Activated CD4-positive, alpha-beta T cell treated with anti-CD3 and anti-CD28 coated beads, Interleukin-2, Interleukin-6, amounts not matched to agents 100 ng/mL and 50 ng/mL, durations not matched to agents 16 hours and 8 hours (primary cell): ENCODE measurements around the gene KRTAP10-4.
A peak's percentile ranks its signal among the peaks of the same experiment; 100 is the strongest.
"Not testable (repeated sequence)": the region's sequence is repeated elsewhere in the genome, so short reads cannot be mapped to it uniquely, and the experiment has no call there.

Source experiments
- DNase-seq: peaks from one replicate; pipeline ENCODE4 v3.0.0-alpha.2; 2020

The KRTAP10-4 gene

GRCh38 chr21:44534688-44535087 is 38.8 kb upstream of the KRTAP10-4 start:
- DNase-seq: no peak

DNA sequence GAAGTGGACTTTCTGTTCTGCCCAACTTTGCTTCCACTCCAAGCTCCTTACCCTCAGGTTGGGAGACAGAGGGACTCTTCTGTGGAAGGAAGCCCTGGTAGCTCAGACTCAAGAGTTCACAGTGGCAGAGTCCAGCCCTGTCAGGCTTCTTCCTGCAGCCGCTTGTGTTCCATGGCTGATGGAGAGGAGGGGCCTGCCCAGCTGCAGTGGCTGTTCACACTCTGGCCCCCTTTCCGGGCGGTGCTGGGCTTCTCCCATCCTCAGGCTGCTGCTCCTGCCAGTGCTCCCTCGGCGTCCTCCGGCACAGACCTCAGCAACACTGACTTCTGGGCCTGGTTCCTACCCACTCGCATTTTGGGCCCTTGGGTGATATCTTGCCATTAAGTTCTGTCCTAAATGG is 37.6 kb upstream of the KRTAP10-4 start:
- no peak for DNase-seq

GRCh38 chr21:44537930-44538911 is 35.3 kb upstream of the KRTAP10-4 start:
- no peak for DNase-seq

- no peak for DNase-seq
Observed at GRCh38 chr21:44539046-44539445, 34.5 kb upstream of the KRTAP10-4 start.

DNA sequence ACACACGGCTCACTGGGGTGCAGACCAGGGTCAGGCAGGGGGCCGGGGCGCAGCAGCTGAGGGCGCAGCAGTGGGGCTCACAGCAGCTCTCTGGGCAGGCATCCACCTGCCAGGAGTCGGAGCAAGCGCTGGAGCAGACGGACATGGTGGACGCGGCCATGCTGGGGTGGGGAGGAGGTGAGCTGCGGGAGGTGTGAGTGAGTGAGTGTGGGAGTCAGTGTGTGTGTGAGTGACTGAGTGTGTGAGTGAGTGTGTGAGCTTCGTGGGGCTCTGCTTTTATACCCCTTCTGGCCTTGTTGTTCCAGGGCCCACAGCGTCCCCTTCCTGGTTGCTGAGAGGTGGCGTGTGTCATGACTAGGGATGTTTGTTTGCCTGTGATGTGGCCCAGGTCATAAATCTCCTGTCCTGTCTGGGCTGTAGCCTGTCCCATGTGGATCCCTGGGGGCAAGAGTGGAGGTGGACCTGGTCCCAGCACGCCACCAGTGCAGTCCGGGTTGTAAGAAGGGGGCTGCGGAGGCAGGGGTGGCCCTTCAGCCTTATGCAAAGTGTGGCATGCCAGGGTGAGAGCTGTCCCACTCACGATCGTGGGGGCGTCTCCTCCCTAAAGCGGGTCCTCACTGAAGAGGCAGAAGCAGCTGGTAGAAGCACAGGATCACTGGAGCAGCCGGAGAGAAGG is 33.4 kb upstream of the KRTAP10-4 start, which contains the start of gene KRTAP10-1:
TSS of gene KRTAP10-1 (minus strand) at position 205 of the 676 bp plus-strand sequence. CDS start at position 160, 45 bp downstream.
- no peak for DNase-seq

DNA sequence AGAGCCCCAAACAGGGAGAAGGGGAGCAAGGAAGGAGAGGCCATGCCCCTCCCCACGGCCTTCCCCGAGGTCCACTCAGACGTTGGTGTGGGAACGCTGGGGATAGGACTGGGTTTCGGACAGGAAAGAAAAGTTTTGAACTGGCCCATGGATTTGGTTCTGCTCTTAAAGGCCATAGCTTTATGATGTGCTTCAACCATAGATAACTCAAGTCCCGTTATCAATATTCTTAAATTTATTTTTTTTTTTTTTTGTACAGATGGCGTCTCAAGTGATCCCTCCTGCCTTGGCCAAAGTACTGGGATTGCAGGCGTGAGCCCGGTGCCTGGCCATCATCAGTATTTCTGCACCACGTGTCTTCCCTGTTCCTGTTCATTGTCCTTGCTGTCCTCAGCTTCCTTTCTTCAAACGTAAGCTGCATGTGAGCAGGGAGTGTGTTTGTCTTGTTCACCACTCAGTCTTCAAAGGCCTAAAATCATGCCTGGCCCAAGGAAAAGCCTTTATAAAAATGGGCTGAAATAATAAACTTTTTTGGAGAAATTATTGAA is 32.7 kb upstream of the KRTAP10-4 start:
- DNase-seq: no peak

DNA sequence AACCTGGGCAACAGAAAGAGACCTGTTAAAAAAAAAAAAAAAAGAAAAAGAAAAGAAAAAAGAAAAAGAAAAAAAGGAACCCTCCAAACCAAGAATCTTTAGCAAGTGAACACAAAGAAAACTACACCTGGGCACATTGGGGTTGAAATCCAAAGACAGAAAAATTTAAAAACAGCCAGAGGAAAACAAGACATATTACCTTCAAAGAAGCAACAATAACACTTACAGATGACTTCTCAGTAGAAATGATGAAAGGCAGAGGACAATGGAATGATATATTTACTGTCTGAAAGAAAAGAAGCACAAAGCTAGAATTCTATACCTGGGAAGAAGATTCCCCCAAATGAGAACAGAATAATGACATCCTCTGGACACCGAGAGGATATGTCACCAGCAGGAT is 30.8 kb upstream of the KRTAP10-4 start:
- no peak for DNase-seq

DNA sequence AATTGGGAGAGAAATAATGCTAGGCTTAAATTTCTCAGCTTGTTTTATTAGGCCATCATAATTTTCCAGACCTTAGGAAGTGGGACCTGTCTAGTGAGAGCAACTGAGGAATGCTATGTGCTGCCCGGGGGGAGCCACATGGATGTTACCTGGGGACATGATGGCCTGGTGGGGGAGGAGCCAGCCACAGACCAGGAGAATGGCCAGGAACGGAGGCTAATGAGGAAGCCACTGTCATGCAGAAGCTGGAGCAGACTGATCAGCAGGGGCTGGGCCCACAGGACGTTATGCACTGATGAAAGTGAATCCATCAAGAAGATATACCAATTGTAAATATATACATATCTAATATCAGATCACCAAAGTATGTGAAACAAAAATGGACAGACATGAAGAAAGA is 29.0 kb upstream of the KRTAP10-4 start:
- no peak for DNase-seq

GRCh38 chr21:44547656-44548331 is 25.7 kb upstream of the KRTAP10-4 start:
- DNase-seq: peak; percentile 13

GRCh38 chr21:44548381-44548780 is 25.1 kb upstream of the KRTAP10-4 start:
- DNase-seq: no peak

DNA sequence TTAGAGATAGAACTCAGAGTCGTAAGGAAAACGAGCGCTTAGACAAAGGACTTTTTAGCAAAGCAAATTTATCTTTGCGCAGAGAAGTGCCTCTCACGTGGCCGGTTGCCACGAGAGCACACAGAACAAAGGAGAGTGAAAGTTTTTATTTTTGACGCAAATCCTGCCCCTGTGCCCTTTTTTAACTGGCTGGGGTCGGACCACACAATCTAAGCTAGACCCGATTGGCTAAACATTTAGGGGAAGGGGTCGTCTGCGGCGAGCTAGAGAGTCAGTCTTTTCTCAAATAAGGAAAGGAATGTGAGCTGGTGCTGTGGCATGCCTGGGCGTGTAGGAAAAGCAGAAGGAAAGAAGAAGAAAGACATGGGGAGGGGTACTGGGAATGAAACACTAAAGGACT is 24.6 kb upstream of the KRTAP10-4 start:
- no peak for DNase-seq

DNA sequence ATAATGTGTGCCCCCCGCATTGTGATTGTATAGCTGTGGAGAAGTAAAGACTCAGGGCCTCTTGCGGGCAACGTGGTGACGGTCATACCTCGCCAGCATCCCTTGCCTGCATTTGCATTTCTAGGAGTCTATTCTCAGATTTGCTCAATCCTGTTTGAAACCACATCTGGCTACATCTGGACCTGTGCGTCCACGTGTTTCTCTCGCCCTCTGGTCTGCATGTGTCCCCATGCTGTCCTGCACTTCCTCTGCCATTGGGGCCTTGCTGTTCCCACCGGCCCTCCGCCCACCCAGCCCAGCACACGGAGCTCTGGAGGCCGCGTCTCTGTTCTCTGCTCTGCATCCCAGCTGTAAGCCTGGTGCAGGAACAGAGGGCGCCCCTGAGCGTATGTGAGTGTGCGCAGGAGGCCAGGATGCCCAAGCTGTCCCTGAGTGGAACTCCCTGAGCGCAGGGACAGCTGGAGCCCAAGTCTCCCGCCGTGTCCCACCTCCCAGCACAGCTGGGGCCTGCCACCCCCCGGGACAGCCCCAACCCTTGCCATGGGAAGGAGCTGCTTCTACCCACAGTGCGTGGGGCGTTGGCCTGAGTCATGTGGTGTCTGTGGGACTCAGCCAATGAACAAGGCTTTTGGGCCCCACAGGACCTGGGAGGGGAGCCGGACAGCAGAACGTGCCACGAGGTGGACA is 23.9 kb upstream of the KRTAP10-4 start:
- DNase-seq: no peak

- DNase-seq: not testable (repeated sequence)
Observed at GRCh38 chr21:44550285-44550684, 23.2 kb upstream of the KRTAP10-4 start.

- no peak for DNase-seq
Observed at GRCh38 chr21:44550807-44551206, 22.7 kb upstream of the KRTAP10-4 start.

DNA sequence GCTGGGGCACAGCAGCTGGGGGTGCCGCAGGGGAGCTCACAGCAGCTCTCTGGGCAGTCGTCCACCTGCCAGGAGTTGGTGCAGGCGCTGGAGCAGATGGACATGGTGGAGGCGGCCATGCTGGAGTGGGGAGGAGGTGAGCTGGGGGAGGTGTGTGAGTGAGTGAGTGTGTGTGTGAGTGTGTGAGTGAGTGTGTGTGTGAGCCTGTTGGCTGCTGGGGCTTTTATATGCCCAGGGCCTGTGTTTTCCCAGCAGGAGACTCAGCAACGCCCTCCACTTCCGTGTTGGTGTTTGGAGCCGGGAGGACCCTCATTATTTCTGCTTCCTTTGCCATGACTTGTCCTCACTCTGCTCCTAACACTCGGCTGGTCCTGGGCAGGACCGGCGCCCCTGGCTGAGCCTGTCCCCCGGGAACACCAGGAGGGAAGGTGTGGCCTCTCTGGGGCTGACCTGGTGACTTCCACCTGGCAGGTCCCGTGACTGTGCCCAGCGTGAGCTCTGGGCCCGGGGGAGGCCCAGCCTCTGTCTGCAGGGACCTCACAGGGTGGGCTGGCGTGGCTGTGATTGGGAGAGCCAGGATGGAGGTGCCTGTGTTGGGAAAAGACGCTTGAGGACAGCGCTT is 22.1 kb upstream of the KRTAP10-4 start, which contains the start of gene KRTAP10-2:
TSS of gene KRTAP10-2 (minus strand) at position 166 of the 622 bp plus-strand sequence. CDS start at position 119, 47 bp downstream.
- DNase-seq: no peak

DNA sequence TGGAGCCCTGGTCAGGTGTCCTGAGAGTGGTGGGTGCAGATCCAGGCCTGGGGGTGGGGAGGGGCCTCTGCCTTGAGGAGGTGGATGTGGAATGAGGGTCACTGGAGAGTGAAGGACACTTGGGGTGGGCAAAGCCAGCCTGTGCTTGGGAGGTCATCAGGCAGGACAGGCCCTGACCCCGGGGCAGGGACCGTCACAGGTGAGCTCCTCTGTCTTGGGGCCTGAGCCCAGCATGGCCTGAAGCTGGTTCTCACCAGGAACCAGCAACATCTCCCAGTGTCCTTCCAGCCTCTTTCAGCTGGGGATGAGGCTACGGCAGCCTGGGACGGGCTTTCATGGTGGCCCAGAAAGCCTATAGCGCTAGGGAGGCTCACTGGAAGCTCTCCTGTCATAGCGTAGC is 21.4 kb upstream of the KRTAP10-4 start:
- no peak for DNase-seq

DNA sequence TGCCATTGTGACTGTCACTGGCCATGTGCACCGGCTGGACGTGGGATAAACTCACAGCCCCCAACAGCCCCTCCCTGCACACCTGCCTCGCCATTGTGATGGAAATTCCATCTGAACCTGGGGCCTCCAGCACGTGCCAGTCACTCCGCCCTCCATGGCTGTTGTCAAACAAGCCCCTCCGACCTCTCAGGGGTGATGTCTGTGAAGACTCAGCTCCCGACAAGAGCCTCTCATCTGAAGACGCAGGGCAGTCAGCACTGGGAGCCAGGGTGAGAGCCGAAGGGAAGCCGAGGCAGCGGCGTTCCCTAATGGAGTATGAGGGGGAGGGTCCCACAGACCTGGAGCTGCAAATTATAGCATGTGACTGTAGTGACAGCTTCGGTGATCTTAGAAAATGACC is 20.8 kb upstream of the KRTAP10-4 start:
- no peak for DNase-seq

DNA sequence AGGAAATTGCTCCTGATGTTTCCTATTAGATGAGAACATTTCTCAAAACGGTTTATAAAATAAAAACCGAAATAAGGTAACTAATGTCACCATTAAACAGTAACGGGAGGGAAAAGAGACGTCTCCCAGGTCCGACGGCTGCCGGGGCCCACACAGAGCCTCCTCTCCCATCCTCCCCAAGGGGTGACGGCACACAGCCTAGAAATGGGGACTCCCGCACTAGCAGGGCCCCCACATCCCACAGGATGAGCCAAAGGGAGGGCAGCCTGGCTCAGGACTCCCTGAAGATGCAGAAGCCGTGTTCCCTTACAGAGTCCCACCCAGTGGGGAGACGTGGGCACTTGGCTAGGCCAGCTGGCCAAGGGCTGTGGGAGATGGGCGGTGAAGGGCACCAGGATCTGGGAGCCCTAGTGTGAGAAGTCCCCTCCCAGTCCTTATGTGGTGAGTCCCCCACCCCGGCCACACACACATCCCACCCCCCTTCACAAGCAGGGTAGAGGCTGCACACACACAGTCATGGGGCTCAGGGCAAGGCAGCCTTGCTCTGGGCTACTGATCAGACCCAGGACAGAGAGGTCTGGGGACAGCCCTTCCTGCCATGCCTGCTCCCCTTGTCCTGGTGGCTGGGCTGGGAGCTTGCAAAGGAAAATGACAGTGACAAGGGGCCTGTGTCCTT is 18.2 kb upstream of the KRTAP10-4 start:
- DNase-seq: no peak

- no peak for DNase-seq
Observed at GRCh38 chr21:44556879-44557278, 16.6 kb upstream of the KRTAP10-4 start.

DNA sequence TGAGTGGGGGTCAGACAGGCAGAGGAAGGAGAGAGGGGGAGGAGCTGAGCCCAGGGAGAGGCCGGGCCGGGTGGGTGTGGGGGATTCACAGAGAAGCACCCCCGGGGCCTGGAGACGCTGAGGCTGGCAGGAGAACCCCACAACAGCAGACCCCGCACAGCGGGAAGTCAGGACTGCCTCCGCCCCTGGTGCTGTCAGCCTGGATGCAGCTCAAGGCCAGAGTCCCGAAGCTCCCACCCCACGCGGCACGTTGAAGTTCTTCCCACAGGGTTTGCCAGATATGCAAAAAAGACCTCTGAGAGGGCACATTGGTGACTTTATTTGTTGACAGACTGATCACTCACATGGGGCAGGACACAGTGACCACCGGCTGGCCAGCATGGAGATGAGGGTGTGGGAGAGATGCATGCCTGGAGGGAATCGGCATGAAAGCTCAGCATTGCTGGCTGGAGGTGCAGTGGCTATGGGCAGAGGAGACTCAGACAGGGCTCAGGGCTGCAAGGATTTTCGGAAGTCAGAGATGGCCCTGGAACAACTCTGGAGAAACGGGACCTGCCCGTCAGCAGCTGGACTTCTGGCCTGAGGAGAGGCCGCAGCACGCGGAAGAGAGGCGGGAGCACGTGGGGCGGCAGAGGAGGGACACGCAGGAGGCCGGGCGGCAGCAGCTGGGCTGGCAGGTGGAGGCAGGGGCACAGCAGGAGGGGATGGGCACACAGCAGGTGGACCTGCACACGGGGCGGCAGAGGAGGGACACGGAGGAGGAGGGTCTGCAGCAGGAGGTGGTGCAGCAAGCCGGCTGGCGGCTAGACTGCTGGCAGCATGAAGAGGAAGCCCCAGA is 15.8 kb upstream of the KRTAP10-4 start:
- no peak for DNase-seq
